ENCODE results near the gene TSPY9.
"Not testable (repeated sequence)": the region's sequence is repeated elsewhere in the genome, so short reads cannot be mapped to it uniquely, and the experiment has no call there.

Gene TSPY9, protein sequence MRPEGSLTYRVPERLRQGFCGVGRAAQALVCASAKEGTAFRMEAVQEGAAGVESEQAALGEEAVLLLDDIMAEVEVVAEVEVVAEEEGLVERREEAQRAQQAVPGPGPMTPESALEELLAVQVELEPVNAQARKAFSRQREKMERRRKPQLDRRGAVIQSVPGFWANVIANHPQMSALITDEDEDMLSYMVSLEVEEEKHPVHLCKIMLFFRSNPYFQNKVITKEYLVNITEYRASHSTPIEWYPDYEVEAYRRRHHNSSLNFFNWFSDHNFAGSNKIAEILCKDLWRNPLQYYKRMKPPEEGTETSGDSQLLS

DNA sequence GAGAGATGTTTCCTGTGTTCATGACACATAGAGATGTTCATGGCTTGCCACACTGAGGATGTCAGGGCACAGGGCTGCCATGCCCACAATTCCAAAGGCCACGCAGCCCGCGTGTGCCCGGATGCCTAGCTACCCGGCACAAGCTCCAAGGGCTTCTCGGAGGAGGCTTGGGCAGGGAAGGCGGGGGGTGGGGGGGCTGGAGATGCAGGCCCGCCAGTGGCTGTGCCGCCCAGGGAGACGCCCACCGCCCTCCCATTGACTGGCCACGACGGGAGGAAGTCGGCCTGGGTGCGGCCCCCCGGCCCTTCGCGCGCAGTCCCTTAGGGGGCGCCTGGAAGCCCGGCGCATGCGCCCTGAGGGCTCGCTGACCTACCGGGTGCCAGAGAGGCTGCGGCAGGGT, at the start of gene TSPY9:
Gene TSPY9 (plus strand): TSS at position 301 of the 400 bp plus-strand sequence. CDS start 46 bp downstream, at position 347.
- DNase-seq: not testable (repeated sequence)

DNA sequence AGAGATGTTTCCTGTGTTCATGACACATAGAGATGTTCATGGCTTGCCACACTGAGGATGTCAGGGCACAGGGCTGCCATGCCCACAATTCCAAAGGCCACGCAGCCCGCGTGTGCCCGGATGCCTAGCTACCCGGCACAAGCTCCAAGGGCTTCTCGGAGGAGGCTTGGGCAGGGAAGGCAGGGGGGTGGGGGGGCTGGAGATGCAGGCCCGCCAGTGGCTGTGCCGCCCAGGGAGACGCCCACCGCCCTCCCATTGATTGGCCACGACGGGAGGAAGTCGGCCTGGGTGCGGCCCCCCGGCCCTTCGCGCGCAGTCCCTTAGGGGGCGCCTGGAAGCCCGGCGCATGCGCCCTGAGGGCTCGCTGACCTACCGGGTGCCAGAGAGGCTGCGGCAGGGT, 20.4 kb upstream of the TSPY9 start, which contains the start of gene TSPY1:
Gene TSPY1 (plus strand): TSS at position 301 of the 400 bp plus-strand sequence. CDS start 46 bp downstream, at position 347.
- DNase-seq: not testable (repeated sequence)

DNA sequence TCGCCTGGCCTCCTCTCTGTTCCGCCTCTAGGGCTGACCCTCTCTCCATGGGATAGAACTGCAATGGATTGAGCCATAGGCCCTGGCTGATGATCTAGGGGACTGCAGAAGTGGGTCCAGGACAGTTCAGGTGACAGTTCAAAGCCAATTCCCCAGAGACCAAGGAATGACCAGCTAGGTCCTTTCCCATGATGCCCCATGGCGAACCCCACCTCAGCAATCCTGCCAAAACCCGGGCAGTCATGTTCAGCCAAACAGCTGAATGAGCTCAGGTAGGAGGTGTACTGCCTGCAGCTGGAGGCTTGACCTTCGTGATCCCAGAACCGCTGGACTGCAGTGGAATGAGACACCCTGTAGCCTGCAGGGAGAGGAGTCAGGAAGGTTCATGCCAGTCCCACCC, 17.3 kb downstream of the TSPY9 start:
- DNase-seq: not testable (repeated sequence)

DNA sequence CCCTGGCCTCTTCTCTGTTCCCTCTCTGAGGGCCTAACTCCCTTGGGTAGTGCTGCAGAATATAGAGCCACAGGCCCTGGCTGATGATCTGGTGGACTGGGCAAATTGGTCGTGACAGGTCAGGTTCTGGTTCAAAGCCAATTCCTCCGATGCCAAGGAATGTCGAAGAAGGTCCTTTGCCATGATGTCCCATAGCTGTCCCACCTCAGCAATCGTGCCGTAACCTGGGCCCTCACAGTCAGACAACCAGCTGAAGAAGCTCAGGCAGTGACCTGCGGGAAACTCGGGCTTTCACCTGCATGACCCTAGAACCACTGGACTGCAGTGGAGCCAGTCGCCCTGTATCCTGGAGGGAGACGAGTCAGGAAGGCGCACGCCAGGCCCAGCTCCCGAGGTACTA, 29.2 kb downstream of the TSPY9 start:
- not testable (repeated sequence) for DNase-seq

DNA sequence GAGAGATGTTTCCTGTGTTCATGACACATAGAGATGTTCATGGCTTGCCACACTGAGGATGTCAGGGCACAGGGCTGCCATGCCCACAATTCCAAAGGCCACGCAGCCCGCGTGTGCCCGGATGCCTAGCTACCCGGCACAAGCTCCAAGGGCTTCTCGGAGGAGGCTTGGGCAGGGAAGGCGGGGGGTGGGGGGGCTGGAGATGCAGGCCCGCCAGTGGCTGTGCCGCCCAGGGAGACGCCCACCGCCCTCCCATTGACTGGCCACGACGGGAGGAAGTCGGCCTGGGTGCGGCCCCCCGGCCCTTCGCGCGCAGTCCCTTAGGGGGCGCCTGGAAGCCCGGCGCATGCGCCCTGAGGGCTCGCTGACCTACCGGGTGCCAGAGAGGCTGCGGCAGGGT, 40.5 kb downstream of the TSPY9 start, which contains the start of gene TSPY10:
Gene TSPY10 (plus strand): TSS at position 301 of the 400 bp plus-strand sequence. CDS start 46 bp downstream, at position 347.
- not testable (repeated sequence) for DNase-seq

Data from amniotic stem cell (primary cell).